ENCODE results near the gene PTK6.

Gene PTK6

DNA sequence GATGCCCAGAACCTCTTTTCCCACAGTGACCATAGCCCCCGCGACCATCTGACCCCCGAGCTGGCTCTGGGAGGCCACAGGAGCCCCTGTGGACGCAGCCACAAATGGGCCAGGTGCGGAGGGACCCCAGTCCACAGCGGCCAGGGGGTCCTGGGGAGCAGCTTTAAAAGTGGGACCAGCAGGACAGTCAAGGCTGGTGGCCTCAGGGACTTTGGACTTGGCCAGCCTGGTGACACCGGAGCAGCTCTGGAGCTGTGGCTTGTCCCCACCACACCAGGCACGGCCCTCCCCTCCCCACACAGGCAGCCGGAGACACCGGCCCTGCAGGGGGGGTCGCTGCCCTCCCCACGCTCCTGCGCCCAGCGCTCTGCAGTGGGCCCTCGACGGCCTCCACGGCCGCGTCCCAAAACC lies 20.3 kb upstream of the PTK6 start:
- DNase-seq (ENCODE audit: low read depth): no peak

DNA sequence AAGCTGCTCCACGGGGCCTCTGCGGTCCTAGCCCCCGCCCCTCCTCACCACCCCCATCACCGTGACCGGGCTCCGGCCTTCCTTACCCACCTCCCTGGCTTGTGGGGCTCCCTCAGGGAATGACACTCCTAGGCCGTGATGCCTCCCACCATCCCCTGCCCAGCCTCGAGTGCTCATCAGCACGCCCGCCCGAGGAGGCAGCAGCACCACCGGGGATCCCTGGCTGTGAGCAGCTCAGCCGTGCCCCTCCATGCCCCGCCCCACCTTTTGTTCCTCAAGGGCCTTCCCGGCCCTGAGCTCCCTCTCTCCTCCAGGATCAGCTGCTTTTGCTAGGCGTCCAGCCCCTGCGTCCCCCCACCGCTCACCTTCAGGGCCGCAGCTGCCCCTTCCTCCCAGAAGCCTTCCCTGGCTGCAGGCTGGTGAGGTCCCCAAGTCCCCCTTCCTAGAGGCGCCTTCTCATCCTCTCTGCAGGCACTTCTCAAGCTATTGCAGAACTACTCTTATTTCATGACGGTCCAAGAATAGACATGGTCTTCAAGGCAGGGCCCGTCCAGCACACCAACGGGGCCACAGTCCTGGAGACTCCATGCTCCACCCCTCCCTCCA lies 19.8 kb upstream of the PTK6 start:
- no peak for DNase-seq (ENCODE audit: low read depth)

DNA sequence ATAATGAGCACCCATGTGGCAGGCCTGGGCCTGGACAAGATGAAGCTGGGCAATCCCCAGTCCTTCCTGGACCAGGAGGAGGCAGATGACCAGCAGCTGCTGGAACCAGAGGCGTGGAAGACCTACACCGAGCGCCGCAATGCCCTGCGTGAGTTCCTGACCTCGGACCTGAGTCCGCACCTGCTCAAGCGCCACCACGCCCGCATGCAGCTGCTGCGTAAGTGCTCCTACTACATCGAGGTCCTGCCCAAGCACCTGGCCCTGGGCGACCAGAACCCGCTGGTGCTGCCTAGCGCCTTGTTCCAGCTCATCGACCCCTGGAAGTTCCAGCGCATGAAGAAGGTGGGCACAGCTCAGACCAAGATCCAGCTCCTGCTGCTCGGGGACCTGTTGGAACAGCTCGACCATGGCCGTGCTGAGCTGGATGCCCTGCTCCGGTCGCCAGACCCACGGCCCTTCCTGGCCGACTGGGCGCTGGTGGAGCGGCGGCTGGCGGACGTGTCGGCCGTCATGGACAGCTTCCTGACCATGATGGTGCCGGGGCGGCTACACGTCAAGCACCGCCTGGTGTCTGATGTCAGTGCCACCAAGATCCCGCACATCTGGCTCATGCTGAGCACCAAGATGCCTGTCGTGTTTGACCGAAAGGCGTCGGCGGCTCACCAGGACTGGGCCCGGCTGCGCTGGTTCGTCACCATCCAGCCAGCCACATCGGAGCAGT lies 18.6 kb upstream of the PTK6 start:
- no peak for DNase-seq (ENCODE audit: low read depth)

DNA sequence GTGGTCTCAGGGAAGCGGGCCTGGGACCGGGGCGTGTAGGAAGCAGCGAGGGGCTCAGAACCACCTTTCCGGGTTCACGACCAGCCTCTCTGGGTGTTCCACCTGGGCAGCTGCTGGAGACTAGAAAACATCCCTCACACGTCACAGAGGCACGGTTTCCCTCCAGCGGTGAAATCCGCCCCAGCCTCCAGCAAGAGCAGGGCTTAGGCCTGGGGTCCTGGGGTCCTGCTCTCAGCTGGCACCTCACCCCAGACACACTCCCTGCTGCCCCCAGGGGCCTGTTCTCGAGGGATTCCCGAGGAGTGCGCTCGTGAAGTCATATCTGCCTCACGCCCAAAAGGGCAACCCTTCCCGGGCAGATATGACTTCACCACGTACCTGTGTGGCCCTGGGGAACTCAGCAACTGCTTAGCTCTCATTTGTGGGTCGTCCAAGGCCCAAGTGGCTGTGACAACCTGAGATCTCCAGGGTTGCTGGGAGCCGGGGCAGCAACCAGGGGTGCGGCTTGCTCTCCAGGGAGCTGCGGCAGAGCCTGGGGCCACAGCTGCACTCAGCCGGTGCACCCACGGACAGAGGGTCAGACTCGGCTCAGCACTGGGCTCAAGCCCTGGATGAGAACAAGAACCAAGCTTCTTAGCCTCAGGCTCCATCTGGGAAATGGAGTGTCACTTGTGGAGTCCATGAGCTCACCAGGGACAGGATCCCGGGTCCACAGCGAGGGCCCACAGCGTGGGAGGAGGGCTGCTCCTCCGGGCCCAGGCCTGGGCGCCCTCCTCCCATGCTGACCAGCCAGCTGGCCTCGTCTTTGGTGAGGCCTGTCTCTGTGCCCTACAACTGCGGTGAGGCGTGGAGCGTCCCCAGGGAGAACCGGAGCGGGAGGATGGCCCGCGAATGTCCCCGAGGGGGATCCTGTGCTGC lies 17.4 kb upstream of the PTK6 start:
- no peak for DNase-seq (ENCODE audit: low read depth)

DNA sequence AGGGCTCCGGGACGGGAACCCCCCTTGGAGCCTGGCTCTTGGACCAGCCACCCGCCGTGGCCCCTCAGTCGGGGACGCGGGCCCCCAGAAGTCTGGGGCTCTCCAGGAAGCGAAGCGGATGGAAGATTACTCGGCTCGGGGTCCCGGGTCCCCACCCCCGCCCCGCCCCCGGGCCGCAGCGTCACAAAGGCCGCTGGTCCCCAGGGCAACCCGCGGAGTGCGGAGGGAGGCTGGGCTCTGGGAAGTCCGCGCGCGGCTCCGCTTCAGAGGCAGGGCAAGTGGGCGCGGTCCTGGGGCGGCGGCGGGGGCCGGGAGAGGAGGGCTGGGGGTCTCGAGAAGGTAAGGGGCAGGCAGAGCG lies 16.7 kb upstream of the PTK6 start, which contains the start of gene FNDC11:
FNDC11 (plus strand) TSS at position 227 of the 358 bp plus-strand sequence. CDS start 1,505 bp downstream, outside the sequence.
- DNase-seq (ENCODE audit: low read depth): no peak

DNA sequence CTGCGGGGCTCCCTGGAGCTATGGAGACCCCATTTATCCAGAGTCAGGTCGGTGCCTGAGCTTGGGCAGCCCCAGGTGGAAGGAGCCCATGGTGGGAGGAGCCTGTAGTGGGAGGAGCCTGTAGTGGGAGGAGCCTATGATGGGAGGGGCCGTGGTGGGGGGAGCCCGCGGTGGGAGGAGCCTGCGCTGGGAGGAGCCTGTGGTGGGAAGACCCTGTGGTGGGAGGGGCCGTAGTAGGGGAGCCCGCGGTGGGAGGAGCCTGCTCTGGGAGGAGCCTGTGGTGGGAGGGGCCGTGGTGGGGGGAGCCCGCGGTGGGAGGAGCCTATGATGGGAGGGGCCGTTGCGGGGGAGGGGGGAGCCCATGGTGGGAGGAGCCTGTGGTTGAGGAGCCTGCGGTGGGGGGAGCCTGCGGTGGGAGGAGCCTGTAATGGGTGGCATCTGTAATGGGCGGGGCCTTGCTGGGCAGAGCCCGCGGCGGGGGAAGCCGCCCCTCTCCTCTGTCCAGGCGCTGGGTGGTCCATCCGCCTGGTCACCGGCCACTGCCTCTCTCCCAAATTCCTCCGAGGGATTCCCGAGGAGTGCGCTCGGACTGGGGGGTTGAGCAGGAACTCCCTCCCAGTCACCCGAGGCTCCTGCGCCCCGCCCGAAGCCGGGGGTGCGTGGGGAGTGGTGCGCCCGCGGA lies 16.2 kb upstream of the PTK6 start:
- no peak for DNase-seq (ENCODE audit: low read depth)

DNA sequence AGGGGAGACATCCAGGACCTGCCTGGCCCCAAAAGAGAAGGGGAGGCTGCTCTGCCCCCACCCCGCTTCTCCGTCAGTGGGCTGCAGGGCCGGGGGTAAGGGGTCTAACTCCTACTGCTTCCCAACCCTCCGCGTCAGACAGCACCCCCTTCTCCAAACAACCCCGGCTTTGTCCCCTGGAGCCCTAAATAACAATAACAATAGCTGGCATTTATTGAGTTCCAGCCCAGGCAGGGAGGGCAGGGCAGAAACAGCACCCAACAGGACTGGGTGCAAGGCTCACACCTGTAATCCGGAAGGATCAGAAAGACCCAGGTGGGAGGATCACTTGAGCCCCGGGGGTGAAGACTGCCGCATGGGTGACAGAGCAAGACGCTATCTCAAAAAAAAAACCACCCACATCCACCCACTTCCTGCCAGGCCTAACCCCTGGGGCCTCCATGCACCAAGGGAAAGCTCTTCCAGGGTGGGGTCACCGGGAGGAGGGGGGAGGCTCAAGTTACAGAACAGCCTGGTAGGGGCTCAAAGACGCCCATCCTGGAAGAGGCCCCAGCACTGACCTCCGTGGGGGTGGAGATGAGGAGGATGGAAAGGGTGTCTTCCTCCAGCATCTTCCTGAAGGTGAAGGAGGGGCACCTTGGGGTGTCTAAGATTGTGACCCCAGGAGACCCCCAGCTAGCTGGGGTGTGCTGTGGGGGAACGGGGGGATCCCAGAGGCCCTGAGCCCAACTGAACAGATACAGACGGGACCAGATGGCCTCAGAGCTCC lies 15.5 kb upstream of the PTK6 start:
- no peak for DNase-seq (ENCODE audit: low read depth)

DNA sequence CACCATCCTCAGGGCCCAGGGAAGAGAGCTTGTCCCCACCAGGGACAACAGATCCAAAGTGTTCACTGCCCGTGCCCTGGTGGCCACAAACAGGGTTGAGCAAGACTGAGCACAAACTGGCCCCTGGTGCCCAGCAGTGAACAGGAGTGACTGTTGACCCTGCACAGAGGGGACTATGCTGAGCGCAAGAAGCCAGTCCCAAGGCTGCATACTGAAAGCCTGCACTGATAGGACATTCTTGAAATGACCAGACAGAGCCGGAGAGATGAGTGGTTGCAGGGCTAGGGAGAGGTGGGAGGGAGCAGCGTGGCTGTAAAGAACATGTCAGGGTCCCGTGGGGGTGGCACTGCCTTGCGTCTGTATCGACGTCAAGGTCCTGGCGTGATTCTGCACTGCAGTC lies 13.9 kb upstream of the PTK6 start:
- DNase-seq (ENCODE audit: low read depth): no peak

DNA sequence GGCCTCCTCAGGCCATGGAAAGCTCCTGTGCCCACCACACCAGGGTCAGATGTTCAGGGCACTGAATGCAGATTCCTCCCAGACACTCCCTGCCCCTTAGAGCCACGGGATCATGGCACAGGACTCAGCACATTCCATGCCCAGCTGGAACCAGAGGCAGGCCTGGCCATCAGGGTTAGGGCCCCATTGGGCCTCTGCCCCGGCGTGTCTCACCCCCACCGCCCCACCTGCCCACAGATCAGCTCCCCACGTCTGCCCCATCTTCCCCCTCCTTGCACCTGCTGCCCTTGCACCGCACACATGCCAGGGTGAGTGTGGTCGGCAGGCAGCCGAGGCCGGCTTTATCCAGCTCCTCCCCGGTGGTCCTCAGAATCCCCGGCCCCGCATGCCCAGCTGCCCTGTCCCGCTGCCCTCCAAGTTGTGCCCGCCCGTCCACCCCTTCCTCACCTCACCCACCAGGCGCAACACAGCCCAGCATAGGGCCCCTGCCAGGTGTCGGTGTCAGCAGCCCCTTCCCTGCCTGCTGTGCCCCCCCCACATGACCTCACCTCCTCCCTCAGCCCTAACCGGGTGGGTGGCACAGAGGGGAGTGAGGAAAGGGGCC lies 12.6 kb upstream of the PTK6 start:
- DNase-seq (ENCODE audit: low read depth): no peak

DNA sequence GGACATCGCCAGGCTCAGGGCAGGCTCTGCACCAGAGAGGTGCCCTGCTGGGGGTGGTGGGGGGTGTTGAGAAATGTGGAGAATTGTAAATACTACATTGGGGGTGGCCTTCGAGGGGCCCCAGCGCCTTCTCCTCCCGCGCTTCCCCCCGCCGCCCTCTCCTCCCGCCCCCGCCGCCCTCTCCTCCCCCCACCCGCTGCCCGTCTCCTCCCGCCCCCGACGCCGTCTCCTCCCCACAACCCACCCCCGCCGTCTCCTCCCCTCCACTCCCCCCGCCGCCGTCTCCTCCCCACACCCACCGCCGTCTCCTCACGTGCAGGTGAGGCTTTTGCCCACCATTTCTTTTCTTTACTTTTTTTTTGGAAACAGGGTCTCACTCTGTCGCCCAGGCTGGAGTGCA lies 11.8 kb upstream of the PTK6 start:
- DNase-seq (ENCODE audit: low read depth): no peak

DNA sequence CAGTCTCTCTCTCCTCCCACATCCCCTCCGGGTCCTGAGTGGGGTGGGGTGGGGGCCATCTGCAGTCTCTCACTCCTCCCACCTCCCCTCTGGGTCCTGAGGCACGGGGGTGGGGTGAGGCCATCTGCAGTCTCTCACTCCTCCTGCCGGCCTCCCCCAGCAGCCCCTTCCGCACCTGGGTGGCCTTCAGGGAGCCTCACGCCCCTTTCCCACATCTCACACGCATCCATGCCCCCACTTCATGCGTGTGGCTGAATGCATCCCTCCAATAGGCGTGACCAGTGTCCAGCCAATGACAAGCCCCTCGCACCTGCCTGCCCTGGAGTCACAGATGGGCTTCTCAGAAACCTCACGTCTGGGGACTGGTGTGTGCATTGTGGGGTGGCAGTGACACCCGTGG lies 11.4 kb upstream of the PTK6 start:
- DNase-seq (ENCODE audit: low read depth): no peak

DNA sequence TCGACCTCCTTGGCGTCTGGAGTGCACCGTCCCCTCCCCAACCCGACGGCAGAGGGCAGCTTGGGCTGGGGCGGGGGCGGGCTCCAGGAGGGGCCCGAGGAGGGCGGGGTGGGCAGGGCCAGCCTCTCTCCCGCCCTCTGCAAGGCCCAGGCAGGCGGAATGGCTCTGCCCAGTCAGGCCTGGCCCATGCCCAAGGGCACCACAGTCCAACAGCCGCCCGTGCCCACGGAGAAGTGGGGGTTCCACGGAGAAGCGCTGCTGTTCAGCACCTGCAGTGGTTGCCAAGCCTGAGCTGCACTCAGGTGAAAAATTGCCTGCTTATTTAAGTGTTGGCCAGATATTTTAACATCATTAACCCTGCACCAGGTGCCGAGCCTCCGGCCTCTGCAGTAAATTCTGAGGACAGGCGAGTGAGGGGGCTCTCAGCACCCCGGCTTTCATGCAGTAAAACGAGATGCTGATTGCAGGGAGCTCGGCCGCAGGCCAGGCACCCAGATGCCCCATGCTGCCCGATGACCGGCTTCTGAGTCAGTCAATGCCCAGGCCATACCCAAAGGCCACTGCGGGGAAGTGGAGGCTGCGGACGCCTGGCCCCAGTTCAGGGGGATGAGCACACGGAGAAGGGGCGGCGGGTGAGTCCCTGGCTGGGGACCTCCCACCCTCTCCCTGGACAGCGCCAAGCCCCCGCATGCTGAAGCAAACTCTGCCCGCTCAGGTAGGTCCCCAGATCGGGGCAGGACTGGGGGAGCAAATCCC lies 10.7 kb upstream of the PTK6 start, which contains the start of gene SRMS:
SRMS (minus strand) TSS at position 25 of the 756 bp plus-strand sequence. CDS start 286 bp downstream, outside the sequence.
- no peak for DNase-seq (ENCODE audit: low read depth)

DNA sequence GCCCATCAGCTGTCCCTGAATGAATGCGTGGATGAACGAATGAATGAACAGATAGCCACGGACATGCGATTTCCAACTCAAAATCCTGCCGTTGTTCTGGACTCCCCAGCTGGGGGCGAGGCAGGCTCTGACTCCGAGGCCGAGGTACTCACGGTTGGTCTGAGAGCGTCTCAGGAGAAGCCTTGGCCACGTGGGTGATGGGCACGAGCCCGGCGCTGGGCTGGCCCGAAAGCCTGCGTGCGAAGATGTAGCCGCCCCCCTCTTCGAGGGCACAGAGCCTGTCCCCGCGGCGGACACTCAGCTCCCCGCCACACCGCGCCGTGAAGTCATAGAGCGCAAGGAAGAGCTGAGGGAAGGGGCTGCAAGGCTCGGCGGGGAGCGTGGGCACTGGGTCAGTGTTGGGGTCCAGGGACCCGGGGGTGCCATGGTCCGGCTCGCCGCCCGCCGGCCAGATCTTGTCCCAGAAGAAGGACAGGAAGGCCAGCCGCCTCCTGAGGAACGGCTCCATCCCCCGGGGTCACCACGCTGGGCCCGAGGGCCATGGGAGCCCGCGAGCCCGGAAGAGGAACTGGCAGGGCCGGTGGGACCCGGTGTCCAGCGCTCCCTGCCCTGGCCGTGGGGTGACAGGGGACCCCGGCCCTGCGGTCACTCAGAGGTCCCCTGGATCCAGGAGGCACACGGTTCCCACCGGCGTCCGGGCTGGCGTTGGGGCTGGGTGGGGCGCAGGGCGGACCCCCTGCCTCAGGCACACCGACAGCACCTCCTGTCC lies 10.0 kb upstream of the PTK6 start:
- no peak for DNase-seq (ENCODE audit: low read depth)

DNA sequence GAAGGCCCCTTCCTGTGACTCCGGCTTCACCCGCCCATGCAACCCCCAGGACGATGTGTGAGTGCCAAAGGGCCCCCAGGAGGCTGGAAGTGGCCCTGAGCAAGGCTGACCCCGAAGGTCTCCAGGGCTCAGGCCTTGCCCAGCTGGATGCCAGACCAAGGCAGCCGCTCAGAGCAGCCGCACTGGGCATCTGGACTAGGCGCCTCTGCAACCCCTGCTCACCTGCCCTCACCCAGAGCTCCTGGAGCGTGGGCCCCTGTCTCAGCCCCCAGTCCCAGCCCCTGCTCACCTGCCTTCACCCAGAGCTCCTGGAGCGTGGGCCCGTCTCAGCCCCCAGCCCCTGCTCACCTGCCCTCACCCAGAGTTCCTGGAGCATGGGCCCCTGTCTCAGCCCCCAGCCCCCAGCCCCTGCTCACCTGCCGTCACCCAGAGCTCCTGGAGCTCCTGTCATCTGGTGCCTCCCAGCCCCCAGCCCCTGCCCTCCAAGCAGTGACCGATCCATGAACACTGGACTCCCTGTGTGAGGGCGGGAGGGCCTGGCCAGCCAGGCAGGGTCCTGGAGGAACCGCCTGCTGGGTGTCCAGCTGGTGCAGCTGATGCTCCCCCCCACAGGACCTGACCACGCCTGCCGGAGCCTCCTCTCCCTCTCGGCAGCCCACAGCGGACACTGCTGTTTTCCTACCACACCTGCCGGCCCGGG lies 9.2 kb upstream of the PTK6 start:
- no peak for DNase-seq (ENCODE audit: low read depth)

DNA sequence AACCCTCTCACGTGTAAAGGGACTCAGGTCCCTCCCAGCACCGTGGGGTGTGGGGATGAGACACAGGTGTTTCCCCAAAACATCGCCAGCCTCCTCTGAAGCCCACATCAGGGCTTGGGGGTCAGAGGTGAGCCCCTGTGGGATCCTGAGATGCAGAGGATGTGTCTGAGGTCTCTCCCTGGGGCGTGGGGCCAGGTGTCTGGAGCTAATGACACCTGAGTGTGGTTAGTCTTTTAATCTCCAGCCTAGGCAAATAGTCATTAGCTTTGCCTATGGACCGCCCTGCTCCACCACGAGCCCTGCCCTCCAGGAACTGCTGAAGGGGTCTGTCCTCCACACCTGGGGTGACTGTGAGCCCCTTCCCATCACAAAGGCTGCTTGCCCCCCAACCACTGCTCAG lies 8.6 kb upstream of the PTK6 start:
- no peak for DNase-seq (ENCODE audit: low read depth)

DNA sequence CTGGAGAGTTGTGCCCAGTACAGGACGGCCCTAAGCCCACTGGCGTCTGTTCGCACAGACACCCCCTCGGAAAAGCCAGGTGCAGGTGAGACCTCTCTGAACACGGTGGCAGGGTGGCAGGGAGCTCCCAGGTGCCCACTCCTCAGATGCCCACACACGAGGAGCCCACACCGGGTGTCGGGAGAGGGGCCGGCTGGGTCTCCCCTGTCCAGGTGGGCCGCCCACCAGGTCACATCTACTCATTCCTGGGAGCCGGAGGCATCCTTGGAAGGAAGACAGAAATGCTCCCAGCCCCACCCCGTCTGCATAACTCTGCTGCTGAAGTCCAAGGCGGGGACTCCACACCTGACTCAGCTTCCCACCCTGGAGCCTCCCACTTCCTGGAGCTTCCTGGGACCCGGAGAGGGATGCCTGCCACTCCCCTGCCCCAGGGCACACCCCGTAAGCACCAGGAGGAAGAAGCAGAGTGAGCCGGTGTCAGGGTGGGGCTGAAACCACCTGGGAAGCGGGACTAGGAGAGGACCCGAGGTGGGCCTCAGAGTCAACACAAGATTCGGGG lies 7.9 kb upstream of the PTK6 start:
- no peak for DNase-seq (ENCODE audit: low read depth)

DNA sequence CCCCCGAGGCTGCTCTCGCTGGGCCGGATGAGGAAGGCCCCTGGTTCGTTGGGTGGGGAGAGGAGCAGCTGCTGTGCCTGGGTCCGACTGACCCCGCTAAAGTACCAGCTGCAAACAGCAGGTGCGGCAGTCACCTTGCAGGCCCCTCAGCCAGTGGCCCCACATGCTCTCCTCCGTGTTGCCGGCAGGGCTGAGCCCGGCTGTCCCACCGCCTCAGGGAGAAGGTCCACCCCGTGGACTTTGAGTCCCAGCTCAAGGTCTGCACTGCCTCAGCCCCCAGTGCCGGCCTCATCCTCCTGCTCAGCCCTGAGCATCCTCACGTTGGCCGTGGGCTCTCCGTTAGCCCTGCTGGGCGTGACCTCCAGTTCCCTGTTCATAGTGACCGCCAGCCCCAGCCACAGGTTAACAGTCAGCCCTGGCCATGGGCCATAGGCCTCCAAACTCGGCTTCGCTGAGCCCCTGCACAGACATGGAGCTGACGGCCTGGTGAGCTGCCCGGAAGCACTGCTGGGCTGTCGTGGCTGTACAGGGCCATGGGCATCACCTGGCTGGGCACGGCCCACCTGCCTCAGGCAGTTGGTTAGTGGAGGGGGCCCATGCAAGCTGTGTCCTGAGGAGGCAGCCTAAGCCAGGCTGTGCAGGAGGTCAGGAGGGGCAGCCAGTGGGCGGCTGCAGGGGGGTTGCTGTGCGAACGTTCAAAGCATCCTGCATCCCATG lies 7.2 kb upstream of the PTK6 start:
- no peak for DNase-seq (ENCODE audit: low read depth)

DNA sequence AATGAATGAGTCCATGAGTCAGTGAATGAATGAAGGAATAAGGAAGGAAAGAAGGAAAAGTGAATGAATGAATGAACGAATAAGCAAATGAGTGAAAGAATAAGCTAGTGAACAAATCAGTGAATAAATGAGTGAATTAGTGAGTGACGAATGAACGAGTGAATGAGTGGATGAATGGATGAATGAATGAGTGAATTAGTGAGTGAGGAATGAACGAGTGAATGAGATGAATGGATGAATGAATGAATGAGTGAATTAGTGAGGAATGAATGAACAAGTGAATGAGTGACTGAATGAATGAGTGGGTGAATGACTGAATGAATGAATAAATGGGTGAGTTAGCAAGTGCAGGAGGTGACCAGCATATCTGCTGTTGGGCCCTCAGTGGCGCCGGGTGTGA lies 6.6 kb upstream of the PTK6 start:
- no peak for DNase-seq (ENCODE audit: low read depth)

Measured in GM04503 (cell line).